ENCODE data around the gene BASP1.

The BASP1 gene

DNA sequence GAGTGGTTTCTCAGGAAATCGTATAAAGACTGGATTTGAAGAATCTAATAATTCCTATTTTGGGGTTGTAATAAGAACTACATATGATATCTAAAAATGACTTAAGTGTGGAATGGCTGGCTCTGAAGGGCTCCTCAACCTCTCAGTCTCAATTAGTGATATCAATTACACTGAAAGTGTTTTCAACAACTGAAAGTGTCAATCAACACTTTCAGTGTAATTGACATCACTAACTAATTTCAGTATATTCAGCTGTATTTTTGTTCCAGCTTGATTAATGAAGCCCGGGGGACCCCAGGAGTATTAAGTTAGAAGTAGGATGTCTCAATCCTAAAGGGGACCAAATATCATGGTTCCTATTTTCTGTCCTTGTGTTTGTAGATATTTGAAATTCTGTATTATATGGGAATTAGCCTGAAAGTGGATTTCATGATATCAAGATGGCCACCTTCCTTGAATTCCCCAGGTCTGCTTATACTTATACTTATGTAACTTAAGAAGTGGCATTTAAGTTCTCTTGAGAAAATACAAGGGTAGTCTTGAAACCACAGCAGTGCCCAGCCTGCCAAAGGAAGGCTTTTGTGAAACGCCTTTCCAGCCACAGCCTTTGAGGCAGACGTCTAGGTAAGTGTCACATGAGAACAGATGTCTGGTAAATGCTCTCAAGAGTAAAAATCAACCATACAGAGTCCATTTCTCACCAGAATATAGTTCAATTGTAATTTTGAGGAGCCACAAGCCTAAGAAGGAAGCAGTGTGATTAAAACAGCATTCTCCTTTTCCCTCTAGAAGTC lies 4.6 kb downstream of the BASP1 start:
- no peak for DNase-seq (ENCODE audit: low read depth in 2 of 2, low spot score in 1 of 2)

DNA sequence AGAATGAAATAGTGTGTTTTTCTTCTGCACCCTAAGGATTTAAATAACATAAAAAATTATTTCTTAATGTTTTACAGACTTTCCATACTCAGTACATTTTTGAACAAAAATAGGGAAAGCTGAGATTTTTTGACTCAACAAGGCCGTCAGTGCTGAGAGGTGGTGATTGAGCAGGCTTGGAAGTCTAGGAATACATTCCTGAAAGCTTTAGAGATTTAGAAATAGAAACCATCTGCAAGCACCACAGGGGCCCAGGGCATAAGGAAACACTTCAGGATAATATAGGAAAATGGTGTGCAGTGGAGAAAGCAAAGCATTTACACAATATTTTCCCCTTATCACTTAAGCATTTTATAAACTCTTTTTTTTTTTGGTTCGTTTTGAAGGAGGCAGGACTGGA lies 5.2 kb downstream of the BASP1 start:
- DNase-seq (ENCODE audit: low read depth in 2 of 2, low spot score in 1 of 2): no peak

DNA sequence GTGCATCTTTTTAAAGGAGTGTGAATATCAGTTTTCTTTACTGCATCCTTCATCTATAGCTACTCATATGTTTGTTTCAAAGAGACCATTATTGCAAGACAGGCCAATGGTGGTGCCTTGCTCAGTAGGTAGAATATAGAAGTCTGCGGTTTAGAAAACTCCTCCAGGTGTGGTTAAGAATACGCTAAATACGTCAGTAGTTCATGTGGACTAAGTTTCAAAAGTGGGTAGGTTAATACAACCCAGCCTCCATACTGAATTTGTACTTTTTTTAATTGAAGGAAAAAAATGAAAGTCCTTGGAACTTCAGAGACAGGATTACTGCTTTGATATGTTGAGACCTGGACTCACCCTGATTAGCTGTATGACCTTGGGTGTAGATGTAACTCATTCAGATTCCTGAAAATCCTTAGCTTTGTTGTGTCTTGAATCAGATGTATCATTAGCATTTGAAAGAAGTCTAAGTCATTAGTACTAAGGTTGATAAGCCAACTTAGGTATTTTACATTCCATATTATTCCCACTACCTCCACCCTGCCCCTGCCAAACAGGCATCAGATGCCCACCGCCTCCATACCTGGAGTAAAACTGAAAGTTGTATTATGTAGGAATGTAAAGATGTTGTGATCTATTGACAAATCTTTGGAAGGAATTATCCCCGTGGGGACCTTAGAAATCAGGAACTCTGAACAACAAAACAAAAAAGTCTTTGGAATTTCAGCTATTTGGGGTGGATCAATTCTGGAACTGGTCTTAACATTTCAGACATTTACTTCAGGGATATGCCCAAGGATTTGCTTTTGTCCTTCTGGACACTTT lies 6.1 kb downstream of the BASP1 start:
- DNase-seq (ENCODE audit: low read depth in 2 of 2, low spot score in 1 of 2): no peak

DNA sequence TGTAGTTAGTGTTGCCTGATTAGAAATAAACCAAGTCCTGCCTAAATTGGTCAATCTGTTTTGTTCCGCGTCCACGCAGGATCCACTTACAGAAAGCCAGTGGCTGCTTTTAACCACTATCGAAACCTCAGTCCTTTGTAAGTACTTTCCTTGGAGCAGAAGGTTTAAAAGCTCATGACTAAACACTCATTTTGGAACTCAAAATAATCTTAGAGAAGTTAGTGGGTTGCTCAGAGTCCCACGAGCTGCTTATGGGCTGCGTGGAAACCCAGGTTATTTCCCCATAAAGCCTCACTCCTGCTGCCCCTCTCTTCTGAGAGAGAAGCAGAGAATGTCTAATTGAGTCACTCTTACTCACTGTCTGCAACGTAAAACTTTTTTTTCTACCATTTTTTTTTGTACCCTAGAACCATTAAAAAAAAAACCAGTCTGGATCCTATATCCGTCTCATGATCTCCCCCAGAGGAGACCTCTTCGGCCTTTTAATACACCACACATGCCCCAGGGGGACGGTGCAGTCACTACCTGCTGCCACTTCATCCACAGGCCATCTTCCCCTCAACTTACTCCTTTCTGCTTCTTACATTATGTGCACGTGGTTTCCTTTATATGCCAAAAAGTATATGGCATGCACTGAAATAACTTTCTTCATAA lies 7.6 kb downstream of the BASP1 start:
- no peak for DNase-seq (ENCODE audit: low read depth in 2 of 2, low spot score in 1 of 2)

DNA sequence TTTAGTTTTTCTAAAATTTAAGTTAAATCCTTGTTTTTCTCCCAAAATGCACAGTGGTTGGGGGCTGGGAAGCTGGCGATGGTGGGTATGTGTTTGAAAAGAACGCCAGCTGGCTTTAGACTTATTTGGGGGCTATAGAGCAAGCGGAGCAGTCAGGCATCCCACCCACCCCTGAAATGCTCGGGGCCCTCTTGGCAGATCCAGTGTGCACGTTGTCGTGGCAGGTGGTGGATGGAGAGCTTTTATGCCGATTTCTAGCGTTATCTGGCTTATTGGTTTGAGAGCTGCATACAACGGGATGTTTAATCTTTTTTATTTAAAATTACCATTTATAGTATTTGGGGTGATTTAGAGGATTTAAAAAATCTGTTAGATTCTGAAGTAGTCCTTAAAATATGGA lies 8.1 kb downstream of the BASP1 start:
- DNase-seq (ENCODE audit: low read depth in 2 of 2, low spot score in 1 of 2): no peak

DNA sequence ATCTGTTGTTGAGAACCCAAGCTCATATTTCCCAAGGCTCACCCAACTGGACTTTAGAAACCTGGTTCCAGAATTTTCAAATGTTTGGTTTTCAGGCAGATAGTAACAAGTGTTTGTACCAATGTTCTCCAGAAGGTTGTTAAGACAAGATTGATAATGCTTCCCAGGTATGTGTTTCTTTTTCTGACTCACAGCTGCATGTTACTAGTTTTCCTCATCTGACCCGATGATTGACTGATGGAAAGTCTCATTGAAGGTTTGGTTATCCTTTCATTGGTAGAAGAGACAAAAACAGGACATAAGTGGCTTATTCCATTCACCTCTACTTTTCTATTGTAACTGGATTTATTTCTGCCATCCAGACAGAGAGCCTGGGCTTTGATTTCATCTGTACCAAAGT lies 10.4 kb downstream of the BASP1 start:
- no peak for DNase-seq (ENCODE audit: low read depth in 2 of 2, low spot score in 1 of 2)

DNA sequence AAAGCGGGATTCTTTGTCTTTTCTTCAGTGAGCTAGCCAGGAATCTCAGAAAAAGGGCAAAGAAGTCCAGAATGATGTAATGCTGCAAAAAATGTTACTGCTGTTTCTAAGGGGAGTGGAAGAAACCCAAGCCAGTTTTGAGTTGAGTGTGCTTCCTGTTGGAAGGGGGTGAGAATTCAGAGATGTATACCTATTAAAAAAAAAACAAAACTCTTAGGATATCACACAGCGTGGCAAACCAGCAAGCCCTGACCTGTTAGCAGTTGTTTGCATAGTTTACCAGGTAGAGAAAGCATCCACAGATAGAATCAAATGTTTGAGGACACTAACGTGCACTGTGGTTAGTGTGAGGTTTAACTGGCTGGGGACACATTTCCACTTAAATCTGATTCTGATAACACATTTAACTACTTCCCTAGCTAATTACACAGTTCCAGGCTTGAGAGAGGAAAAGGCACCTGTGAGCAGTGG lies 11.4 kb downstream of the BASP1 start:
- no peak for DNase-seq (ENCODE audit: low read depth in 2 of 2, low spot score in 1 of 2)

DNA sequence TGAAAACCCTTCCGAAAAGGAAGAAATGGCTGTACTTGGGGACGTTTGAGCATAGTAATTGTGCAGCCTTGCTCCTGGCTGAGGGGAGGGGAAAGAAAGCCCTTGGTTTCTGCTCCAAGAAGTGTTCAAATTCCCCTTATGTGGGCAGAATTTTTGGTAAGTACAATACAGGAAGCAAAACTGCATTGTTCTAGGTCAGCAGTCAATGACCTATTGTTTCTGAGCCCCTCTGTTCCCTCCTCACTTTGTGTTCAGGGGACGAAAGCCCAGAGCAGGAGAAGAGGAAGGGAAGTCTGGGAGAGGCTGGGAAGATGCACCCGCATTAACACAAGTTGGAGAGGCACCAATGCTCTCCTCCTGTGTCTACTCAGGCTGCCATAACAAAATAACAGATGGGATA lies 11.9 kb downstream of the BASP1 start:
- DNase-seq (ENCODE audit: low read depth in 2 of 2, low spot score in 1 of 2): no peak

DNA sequence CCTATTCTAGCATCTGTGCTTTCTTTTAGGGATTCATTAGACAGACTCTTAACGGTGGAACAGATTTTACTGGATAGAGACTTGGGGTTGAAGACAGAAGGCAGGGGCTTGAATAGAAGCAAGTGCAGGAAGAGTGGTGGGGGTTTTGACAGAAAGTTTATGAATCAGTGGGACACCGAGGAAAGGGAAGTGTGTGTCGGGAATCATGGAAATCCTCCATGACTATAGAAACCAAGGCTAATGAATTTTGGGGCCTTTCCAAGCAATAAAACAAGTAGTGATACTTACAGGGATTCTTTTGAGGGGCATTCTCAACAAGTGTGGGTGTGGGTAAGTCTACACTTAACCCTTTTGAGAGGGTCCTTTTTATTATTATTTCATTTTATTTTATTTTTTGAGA lies 12.8 kb downstream of the BASP1 start:
- DNase-seq (ENCODE audit: low read depth in 2 of 2, low spot score in 1 of 2): no peak

DNA sequence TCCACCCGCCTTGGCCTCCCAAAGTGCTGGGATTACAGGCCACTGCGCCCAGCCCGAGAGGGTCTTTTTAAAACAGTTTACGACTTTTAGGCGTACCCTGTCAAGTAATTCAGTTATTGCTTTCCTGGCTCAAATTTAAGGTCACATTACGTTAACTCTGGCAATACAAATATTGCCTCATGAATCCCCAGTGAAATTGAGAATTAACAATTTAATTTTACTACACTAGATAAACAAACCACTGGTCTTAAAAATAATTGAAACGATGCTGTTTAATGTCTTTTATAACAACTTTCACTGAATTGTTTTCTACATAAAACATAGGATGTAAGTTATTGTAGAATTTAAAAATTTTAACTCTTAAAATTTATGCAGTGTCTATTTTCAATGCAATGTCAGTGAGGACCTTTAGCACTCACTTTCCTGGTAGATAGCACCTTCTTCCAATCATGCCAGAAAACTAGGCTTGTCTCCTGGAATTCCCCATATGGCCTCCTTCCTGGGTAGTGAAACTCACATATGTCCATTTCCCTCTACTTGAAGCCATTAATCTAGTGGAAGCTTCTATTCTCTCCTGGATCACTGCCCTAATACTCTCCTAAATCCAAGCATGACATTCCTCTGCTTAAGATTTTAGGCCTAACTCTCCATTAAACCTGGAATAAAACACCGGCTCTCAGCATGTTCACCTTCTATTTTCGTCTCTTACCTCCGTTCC lies 13.5 kb downstream of the BASP1 start:
- DNase-seq (ENCODE audit: low read depth in 2 of 2, low spot score in 1 of 2): no peak

DNA sequence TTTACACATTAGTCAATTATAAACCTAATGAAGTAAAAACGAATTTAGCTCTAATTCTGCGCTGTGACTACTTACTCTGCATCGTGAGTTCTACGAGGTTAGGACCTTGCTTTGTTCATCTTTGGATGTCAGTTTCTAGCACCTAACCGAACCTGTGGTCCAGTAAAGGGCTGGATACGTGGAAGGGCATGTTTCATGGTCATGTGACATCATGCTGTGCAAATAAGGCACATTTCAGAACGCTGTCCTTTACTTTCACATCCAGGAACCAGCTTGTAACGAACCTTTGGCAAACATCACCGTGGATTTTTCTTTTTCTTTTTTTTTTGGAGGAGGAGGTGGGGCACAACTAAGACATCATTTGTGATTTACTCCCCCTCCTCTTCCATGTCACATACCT lies 15.0 kb downstream of the BASP1 start:
- no peak for DNase-seq (ENCODE audit: low read depth in 2 of 2, low spot score in 1 of 2)

DNA sequence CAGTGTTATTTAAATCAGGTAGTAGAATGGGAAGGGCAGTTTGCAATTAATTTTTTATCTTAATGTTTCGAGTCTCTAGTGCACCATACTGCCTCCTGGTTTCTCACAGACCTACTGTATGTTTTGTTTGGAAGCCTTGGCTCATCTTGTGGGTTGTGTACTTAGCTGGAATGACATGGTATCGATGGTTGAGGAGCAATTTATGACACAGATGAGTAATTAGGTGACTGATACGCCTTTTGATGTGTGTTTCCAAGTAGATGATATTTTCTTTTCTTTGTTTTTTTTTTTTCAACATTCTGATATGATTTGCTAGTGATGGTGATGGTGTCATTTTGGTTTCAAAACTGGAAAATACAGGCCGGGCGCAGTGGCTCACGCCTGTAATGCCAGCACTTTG lies 16.1 kb downstream of the BASP1 start:
- no peak for DNase-seq (ENCODE audit: low read depth in 2 of 2, low spot score in 1 of 2)

DNA sequence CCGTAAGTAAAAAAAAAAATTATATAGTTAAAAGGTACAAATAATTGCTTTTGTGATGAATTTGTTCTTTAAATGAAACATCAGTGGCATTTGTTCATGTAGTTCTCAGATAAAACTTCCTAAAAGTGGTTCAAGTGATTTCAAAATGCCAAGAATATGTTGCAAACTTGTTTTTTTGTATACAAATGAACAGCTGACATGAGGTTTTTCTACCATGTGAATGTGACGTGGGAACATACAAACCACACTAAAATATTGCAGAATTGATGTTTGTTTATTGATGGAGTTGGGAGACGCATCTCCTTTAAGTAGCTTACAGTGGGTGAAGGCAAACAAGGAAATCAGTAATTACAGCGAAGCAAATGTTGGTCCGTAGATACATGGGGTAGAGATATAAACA lies 16.9 kb downstream of the BASP1 start:
- DNase-seq (ENCODE audit: low read depth in 2 of 2, low spot score in 1 of 2): no peak

DNA sequence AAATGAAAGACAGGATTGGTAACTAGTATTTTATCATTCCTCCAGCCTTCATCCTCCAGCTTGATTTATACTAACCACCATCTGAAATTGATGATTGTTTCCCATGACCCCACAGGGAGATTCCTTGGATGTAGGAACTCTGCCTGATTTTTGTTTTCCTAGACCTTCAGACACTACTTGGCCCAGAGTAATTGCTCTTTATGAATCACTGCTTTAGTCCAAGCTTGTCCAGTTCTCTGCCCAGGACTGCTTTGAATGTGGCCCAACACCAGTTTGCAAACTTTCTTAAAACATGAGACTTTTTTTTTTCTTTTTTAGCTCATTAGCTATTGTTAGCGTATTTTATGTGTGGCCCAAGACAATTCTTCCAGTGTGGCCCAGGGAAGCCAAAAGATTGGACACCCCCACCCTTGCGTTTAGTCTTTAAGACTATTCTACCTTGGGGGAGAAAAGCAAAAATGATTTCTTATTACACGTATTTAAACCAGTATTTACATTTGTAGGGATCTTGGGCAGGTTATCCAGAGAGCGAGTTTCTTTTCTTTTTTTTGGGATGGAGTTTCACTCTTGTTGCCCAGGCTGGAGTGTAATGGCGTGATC lies 18.4 kb downstream of the BASP1 start:
- no peak for DNase-seq (ENCODE audit: low read depth in 2 of 2, low spot score in 1 of 2)

DNA sequence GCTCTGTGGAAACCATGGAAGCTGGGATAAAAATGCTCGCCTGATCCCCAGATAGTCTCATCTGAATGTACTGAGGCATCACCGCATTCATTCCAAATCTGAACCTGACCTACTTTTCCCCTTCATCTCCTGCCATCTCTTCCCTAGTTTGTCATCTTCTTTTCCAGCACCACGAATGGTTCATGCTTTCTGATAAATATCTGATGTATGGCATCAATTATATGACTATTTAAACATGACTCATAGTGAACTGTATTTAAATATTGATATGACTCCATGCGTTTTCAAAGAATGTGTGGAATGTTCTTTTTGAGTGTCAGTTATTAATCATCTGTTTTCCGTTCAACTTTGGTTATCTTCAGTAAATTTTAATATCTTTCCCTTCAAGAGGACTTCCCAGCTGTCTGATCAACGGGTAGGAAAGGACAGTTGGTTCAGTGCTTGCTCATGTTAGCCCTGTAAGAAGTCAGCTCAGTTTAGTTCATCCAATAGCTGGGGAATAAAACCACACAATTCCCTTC lies 21.1 kb downstream of the BASP1 start:
- no peak for DNase-seq (ENCODE audit: low read depth in 2 of 2, low spot score in 1 of 2)

DNA sequence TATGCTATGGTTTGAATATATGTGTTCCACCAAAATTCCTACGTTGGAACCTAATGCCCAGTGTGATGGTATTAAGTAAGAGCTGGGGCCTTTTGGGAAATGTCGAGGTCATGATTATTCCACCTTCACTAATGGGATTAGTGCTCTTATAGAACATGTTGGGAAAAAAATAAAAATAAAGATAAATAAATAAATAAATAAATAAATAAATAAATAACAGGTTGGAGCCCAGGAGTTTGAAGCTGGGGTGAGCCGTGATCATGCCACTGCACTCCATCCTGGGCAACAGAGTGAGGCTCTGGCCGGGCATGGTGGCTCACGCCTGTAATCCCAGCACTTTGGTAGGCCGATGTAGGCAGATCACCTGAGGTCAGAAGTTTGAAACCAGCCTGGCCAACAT lies 22.5 kb downstream of the BASP1 start:
- DNase-seq (ENCODE audit: low read depth in 2 of 2, low spot score in 1 of 2): no peak

DNA sequence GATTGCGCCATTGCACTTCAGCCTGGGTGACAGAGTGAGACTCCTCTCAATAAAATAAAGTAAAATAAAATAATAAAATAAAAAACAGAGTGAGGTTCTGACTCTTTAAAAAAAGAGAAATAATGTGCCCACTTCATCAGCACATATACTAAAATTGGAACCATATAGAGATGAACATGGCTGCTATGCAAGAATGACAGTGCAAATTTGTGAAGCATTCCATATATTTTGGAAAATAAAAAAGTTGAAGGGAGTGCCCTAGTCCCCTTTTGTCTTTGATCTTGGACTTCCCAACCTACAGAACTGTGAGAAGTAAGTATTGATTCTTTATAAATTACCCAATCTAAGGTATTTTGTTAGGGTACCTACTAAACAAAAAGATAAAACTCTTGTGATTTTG lies 23.1 kb downstream of the BASP1 start:
- DNase-seq (ENCODE audit: low read depth in 2 of 2, low spot score in 1 of 2): no peak

DNA sequence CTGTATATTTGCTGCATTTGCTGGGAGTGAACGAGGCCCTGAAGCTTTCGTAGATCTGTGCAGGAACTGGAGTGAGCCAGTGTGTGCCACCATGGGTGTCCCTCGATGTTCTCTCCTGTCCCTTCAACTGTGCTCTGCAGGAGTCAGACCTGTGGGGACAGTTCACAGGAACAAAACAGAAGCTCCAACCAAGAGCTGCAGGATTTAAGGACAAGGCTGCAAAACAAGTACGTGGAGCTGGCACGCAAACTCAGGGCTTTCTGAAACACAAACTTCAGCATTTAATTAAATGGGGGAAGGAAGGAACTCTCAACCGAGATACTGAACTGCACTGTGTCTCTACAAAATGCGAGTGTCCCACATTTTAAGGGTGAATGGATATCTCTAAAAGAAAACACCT lies 24.2 kb downstream of the BASP1 start:
- DNase-seq (ENCODE audit: low read depth in 2 of 2, low spot score in 1 of 2): no peak

DNA sequence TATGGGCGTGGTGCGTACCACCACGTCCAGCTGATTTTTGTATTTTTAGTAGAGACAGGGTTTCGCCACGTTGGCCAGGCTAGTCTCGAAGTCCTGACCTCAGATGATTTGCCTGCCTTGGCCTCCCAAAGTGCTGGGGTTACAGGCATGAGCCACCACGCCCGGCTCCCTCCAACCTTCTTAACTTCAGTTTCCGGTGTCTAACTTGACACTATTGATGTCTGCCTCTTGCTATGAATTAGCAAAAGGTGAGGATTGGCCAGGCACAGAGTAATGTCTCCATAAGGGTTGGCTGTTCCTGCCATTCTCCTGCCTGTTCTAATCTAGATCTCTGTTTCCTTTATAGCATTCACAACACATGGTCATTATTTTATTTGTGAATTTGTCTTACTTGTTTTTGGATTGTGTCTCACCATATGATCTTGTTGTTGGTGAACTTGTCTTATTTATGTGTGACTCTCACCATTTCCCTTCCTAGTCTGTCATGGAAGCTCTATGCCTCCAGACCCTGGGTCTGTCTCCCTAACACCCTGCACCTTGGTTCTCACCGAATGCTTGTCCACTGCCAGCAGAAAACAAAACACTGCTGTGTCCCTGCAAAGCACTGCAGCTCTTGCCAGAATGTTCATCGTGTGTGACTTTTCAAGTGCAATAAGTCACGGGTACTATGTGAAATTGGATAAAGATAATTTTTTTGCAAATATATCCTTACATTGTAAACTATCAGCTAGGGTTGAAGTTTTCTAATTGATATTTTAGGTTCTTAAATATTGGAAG lies 26.0 kb downstream of the BASP1 start:
- DNase-seq (ENCODE audit: low read depth in 2 of 2, low spot score in 1 of 2): no peak

DNA sequence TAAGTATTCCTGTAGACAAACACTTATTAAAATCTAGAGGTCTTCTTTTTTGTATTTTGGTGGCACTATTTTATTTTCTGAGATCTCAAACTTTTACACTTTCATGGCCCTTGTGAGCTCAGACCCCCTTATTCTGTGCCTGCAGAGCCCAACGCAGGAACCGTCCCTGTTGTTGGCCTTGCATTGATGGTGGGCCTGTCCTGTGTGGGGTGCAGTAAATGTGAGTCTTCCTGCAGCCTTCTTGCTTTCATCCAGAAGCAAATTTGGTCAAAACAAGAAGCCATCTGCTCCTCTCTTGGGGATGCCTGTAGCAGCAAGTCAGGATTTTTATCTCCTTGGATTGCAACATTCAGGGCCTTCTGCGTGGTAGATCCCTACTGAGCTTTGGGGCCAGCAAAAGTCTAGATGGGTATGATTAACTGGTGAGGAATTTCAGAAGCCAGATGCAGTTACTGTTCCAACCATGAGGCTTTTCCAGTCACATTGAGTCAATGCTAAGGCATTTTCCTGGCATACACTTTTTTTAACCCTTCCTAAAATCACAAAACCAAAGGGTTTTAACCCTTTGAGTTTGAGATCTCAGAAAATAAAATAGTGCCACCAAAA lies 31.7 kb downstream of the BASP1 start:
- DNase-seq (ENCODE audit: low read depth in 2 of 2, low spot score in 1 of 2): no peak

Data from stimulated activated CD8-positive, alpha-beta memory T cell treated with anti-CD3 and anti-CD28 coated beads, Interleukin-4, amount 100 ng/mL, for 1 hour (primary cell).